Skeletal muscle tissue (tissue), 4 donors: ENCODE data around the gene MNS1. TPM values are rescaled to one million over a fixed set of nuclear protein-coding genes. Genes with fewer than 3 reads are reported as not detected.

Experiments
- H3K27ac ChIP-seq: one replicate; pipeline ENCODE4 v1.7.0; 2013; ENCODE audit warnings: mild to moderate bottlenecking, low read depth, low read length, inconsistent platforms
- H3K27me3 ChIP-seq, 3 donors: one replicate each; pipeline ENCODE4 v1.7.0; 2013; ENCODE audit warnings: low read length in 3 of 3; ENCODE audit not compliant: control insufficient read depth in 3 of 3, insufficient read depth in 3 of 3
- H3K36me3 ChIP-seq, 3 donors: one replicate each; pipeline ENCODE4 v1.7.0; 2013; ENCODE audit warnings: low read length in 3 of 3; ENCODE audit not compliant: control insufficient read depth in 3 of 3, insufficient read depth in 3 of 3
- H3K4me1 ChIP-seq, 3 donors: one replicate each; pipeline ENCODE4 v1.7.0; 2013; ENCODE audit warnings: low read length in 3 of 3, mild to moderate bottlenecking in 3 of 3; ENCODE audit not compliant: control insufficient read depth in 3 of 3, insufficient read depth in 3 of 3
- H3K4me3 ChIP-seq, 3 donors: one replicate each; pipeline ENCODE4 v1.7.0; 2013; ENCODE audit warnings: low read length in 3 of 3
- H3K9ac ChIP-seq, 3 donors: one replicate each; pipeline ENCODE4 v1.7.0; 2013; ENCODE audit warnings: low read length in 3 of 3, mild to moderate bottlenecking in 3 of 3, moderate library complexity in 2 of 3, low read depth in 1 of 3
- H3K9me3 ChIP-seq, 3 donors: one replicate each; pipeline ENCODE4 v1.7.0; 2013; ENCODE audit warnings: low read length in 3 of 3; ENCODE audit not compliant: control insufficient read depth in 3 of 3
- total RNA-seq: library from RNA; depleted of rRNA; stranded (reverse); fragments of >200 nt; gene quantifications from one replicate; pipeline ENCODE4 v1.2.3, GENCODE V29; 2014
- donor health status: Osteomylitis.

Gene MNS1
- total RNA-seq, 1 donor from 2014 or later: 0.52 TPM

DNA sequence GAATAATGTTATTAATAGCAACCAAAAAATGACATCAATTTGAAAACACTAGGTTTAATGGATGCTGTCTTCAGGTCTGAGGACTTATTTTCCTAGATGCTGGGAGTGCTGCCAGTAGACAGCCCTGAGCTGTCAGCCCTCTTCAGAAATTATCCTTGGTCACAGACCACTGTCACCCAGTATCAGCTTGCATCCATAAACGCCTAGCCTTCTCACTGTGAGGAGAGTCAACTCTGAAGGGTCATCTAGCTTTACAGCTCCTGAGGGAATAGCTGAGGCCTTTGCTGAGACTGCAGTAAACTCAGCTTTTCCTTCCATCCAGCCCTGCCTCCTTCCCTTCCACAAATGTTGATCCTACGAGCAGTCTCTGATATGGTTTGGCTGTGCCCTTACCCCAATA lies 19.4 kb upstream of the MNS1 start:
- Histone ChIP-seq H3K36me3 (no peaks in the 10 kb centered on the region), H3K4me1 (no peaks in the 10 kb centered on the region), H3K9me3 (no peaks in the 10 kb centered on the region)

DNA sequence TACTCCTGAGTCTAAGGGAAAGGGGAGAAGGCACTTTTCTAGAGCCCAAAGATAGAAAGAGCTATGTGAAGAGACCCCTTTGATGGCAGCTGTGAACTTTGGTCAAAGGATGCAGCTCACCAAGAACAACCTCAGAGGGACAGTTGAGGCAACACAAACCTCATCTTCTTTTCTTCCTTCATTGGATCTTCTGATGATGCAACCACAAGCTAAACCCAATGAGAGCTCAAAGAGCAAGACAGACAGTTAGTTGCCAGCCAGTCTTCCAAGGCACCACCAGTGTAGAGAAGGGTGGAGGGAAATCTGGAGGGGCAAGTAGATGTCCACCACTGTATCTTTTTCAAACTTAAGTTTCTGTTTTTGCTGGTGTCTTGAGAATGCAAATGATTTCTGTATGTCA lies 10.4 kb upstream of the MNS1 start:
- Histone ChIP-seq H3K9me3 (no peaks in the 10 kb centered on the region), H3K4me3 (no peak overlapping the region), H3K9ac (no peak overlapping the region), H3K4me1 (no peaks in the 10 kb centered on the region), H3K27me3 (no peaks in the 10 kb centered on the region), H3K36me3 (no peaks in the 10 kb centered on the region), H3K27ac (no peak overlapping the region)

More for the DNA sequence above, 19.4 kb upstream of the MNS1 start:
- no peak overlapping the region for H3K27ac ChIP-seq
- no peaks in the 10 kb centered on the region for H3K27me3 ChIP-seq
- no peak overlapping the region for H3K9ac ChIP-seq
- H3K4me3 ChIP-seq: no peak overlapping the region

DNA sequence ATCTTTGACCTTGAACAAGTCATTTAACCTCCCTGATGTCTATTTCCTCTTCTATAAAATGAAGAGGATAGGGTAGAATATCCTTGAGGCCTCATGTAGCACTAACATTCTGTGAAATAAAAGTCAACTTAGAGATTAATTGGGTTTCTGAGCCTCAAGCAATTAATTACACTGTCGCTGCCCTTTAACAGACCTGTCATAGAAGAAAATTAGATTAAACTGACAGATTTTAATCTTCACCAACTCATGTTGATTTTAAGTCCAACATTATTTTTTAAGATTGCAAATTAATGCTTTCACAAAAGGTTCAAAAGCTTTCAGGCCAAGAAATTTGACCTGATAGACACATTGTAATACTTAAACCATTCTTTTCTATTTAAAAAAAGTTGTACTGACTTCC lies 8.1 kb upstream of the MNS1 start:
- Histone ChIP-seq H3K9ac (no peak overlapping the region), H3K9me3 (no peaks in the 10 kb centered on the region), H3K4me1 (no peaks in the 10 kb centered on the region), H3K27me3 (peaks cover 0 to 4% (median 0%) of the 10 kb centered on the region in 3 donors), H3K36me3 (no peaks in the 10 kb centered on the region), H3K4me3 (no peak overlapping the region), H3K27ac (no peak overlapping the region)

DNA sequence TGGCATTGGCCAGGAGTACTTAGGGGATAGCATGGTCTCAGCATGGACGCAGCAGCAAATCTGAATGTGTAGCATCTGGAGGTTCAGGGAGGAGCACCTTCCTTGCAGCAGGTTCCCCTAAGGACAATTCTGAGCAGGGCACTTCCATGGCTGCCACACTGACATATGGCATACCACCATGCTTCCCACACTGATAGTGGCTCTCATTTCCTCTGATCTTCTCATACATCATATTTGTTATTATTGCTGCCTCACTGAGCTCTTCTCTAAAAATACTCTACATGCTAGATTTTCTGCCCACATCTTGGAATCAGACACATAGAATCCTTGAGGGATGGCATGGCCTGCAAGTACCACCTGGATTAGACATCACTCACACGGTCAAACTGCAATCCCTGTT lies 7.3 kb upstream of the MNS1 start:
- no peaks in the 10 kb centered on the region for H3K36me3 ChIP-seq
- H3K9me3 ChIP-seq: no peaks in the 10 kb centered on the region
- no peaks in the 10 kb centered on the region for H3K4me1 ChIP-seq
- no peak overlapping the region for H3K4me3 ChIP-seq
- H3K9ac ChIP-seq: no peak overlapping the region
- H3K27ac ChIP-seq: no peak overlapping the region
- peaks cover 0 to 4% (median 0%) of the 10 kb centered on the region in 3 donors for H3K27me3 ChIP-seq

DNA sequence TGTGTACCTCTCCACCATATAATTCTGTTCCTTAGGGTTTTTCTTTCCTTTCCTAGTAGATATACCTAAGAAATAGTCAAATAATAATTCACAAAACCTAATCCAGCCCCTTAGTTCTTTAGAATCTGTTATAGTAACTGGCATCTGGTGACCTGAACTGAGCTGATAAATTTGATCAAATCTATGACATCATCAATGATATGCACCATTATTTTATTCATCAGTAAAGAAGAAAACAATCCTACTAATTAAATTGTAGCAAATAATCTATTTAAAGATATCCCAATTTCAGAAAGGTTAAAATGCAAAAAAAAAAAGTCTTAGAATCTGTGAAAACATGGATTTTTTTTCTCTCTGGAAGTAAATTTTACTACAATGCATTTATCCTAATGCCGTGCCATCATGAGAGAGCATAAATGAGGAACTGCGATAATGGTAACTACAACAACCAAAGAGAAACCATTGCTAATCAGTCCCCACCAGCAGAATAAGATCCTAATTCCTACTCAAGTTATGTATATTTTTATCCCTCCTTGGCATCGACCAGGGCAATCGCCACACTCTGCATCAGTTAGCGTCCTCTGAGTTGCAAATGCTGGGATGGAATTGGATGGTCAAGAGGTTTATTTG lies 6.6 kb upstream of the MNS1 start:
- Histone ChIP-seq H3K4me1 (no peaks in the 10 kb centered on the region), H3K9me3 (no peaks in the 10 kb centered on the region), H3K4me3 (no peak overlapping the region), H3K9ac (no peak overlapping the region), H3K27ac (no peak overlapping the region), H3K36me3 (no peaks in the 10 kb centered on the region), H3K27me3 (peaks cover 0 to 4% (median 0%) of the 10 kb centered on the region in 3 donors)

DNA sequence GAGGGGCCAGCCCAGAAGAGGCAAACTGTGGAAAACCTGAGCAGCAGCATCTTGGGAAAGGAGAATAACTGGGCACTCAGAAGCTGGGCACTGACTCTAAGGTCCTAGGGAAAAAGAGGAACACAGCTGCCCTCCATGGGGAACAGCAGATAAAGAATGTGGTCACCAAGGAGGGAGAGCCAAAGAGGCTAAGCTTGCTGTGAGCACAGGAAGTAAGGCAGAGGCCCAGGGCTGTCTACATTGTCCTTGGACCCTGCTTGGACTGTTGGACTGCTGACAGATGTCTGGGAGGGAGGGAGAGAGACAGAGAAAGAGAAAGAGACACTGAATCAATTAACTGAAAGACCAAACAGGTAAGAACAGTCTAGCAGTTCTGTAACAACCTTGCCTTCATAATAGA lies 4.5 kb upstream of the MNS1 start:
- H3K27me3 ChIP-seq: peaks cover 0 to 4% (median 0%) of the 10 kb centered on the region in 3 donors
- H3K4me1 ChIP-seq: peaks cover 3 to 6% (median 3%) of the 10 kb centered on the region in 3 donors
- H3K4me3 ChIP-seq: no peak overlapping the region
- H3K27ac ChIP-seq: no peak overlapping the region
- no peak overlapping the region for H3K9ac ChIP-seq
- H3K36me3 ChIP-seq: no peaks in the 10 kb centered on the region
- H3K9me3 ChIP-seq: no peaks in the 10 kb centered on the region

DNA sequence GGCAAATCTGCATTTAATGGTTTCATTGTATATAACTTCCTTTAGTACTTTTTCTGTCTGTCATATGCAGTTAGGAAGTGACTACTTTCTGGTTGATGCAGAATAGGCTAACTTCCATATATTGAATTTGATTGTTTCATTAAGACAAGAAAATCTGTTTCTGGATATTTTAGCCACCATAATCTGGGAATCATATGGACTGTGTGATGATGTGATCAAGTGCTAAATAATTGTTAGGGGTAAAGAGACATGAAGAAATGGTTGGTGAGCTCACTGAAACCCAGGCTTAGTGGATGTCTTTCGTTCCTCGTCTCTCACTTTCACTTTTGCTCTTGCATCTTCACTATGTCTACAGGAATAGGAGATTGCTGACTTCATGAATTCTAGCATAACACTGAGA lies 3.5 kb upstream of the MNS1 start:
- Histone ChIP-seq H3K4me3 (no peak overlapping the region), H3K9ac (no peak overlapping the region), H3K9me3 (no peaks in the 10 kb centered on the region), H3K36me3 (no peaks in the 10 kb centered on the region), H3K4me1 (peaks cover 3 to 8% (median 3%) of the 10 kb centered on the region in 3 donors), H3K27me3 (peaks cover 0 to 4% (median 0%) of the 10 kb centered on the region in 3 donors), H3K27ac (no peak overlapping the region)

DNA sequence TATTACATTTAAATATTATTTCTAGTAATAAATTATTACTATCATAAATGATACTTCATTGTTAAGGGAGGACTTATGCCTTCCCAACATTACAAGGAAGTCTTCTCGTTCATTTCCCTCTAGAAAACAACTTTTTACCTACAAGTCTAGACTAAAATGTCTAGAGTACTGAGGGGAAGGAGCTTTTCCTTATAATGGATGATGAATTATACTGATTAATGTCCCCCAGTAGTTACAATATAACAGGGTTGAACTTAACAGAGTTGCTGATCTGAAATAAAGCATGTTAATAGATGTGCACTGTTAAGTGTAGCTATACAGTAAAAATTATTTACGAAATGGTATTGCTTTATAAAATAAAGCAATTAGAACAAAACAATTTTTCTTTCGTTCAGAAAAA lies 2.7 kb upstream of the MNS1 start:
- Histone ChIP-seq H3K9ac (no peak overlapping the region), H3K4me3 (no peak overlapping the region), H3K27me3 (peaks cover 0 to 4% (median 0%) of the 10 kb centered on the region in 3 donors), H3K36me3 (no peaks in the 10 kb centered on the region), H3K4me1 (peaks cover 3 to 8% (median 3%) of the 10 kb centered on the region in 3 donors), H3K27ac (no peak overlapping the region), H3K9me3 (no peaks in the 10 kb centered on the region)

DNA sequence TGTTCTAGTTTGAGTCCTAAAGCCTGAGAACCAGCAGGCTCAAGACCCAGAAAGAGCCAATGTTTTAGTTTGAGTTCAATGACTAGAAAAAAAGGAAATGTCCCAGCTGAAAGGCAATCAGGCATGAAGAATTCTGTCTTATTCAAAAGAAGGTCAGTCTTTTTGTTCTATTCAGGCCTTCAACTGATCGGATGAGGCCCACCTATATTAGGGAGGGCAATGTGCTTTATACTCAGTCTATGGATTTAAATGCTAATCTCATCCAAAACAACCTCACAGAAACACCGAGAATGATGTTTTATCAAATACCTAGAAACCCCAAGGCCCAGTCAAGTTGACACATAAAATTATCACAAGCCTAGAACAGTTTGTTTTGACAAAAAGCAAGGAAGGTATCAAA lies 4.0 kb downstream of the MNS1 start:
- Histone ChIP-seq H3K9me3 (no peaks in the 10 kb centered on the region), H3K4me1 (peaks cover 3 to 8% (median 3%) of the 10 kb centered on the region in 3 donors), H3K9ac (no peak overlapping the region), H3K4me3 (no peak overlapping the region), H3K27me3 (no peaks in the 10 kb centered on the region), H3K27ac (no peak overlapping the region), H3K36me3 (no peaks in the 10 kb centered on the region)

DNA sequence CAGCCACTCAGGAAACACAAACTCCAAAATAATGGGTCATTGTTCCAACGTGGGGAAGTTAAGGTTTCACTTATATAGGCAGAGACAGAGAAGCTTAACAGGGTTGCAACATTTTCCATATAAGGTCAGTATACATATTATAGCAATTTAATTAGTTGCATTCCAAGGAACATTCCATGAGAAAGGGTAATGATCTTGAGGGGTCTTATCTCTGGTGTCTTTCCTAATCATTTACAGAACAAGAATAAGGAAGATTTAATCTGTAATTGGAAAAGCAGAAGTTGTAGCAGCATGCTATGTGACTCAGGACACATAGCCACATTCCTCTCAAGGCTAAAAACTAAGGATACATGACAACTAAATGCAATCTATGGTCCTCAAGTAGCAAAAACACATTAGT lies 4.9 kb downstream of the MNS1 start:
- Histone ChIP-seq H3K4me3 (no peak overlapping the region), H3K9me3 (no peaks in the 10 kb centered on the region), H3K27me3 (no peaks in the 10 kb centered on the region), H3K27ac (no peak overlapping the region), H3K36me3 (no peaks in the 10 kb centered on the region), H3K4me1 (peaks cover under 1 to 5% (median under 1%) of the 10 kb centered on the region in 3 donors), H3K9ac (no peak overlapping the region)
